ENCODE data around the gene ROR2.

GRCh38 chr9:91533382-91533781, 416.6 kb downstream of the ROR2 start:
- no peak for TF ChIP-seq EZH2phosphoT487 (IDR thresholded peaks at IDR 0.05; ENCODE audit: unreplicated experiment)
- TF ChIP-seq CTCF (conservative IDR thresholded peaks at IDR 0.05; ENCODE audit: low read depth in 2 of 2) = no peak
- no peak for TF ChIP-seq CREB1 (CRISPR knock-in tag; IDR thresholded peaks at IDR 0.05; ENCODE audit: low read depth)
- TF ChIP-seq POLR2AphosphoS5 (IDR thresholded peaks at IDR 0.05; ENCODE audit: low read depth) = no peak
- TF ChIP-seq EZH2 (IDR thresholded peaks at IDR 0.05; ENCODE audit: low read depth, unreplicated experiment) = no peak
- TF ChIP-seq ZNF114 (CRISPR knock-in tag; IDR thresholded peaks at IDR 0.05) = no peak
- no peak for TF ChIP-seq ZNF331 (CRISPR knock-in tag; IDR thresholded peaks at IDR 0.05; ENCODE audit: low read depth)

Measured in GM23338 (cell line).